ENCODE results near the gene TBC1D13. TPM values are rescaled to one million over a fixed set of nuclear protein-coding genes. Genes with fewer than 3 reads are reported as not detected.

Gene TBC1D13
- total RNA-seq, 2 experiments from 2014 or later: 25.4 to 28.7 TPM

DNA sequence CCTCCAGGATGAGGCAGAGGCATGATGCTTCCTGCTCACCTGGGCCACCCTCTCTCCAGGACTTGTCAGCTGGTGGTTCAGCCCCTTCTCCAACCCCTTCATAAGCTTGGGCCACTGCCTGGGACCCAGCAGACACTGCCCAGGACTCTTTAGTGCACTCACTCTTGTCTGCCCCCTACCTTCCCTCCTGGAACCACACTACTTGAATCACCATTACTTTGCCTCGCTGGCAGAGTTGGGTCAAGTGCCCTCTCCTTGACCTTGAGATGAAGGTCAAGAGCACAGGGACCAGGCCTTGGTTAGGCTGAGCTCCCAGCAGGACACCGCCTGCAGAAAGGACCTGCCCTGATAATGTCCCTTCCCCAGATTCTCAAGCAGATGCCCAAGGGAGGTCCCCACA, 22.8 kb downstream of the TBC1D13 start:
- Mint-ChIP-seq H3K27me3 (no peaks in the 10 kb centered on the region), H3K36me3 (ENCODE audit: low read depth) (peaks cover 28% of the 10 kb centered on the region), H3K4me3 (no peak overlapping the region), H3K9me3 (no peaks in the 10 kb centered on the region), H3K27ac (no peak overlapping the region), H3K4me1 (ENCODE audit: low read depth) (no peaks in the 10 kb centered on the region)
- Histone ChIP-seq H3K4me3 (ENCODE audit: low read length) (no peak overlapping the region), H3K4me1 (ENCODE audit: insufficient read depth, low read length) (no peaks in the 10 kb centered on the region), H3K27ac (ENCODE audit: low read depth in 1 of 2, low read length in 2 of 2) (no peak overlapping the region), H3K9me3 (ENCODE audit: control insufficient read depth in 1 of 2, insufficient read depth in 1 of 2, low read length in 2 of 2) (no peaks in the 10 kb centered on the region), H3K27me3 (ENCODE audit: control insufficient read depth in 1 of 2, insufficient read depth in 2 of 2, low read length in 2 of 2) (no peaks in the 10 kb centered on the region), H3K36me3 (ENCODE audit: insufficient read depth, low read length) (peaks cover 36% of the 10 kb centered on the region)
- intact Hi-C loops (cut with DNase I, micrococcal nuclease): no loop called here
- ChIA-PET POLR2A (no interaction called here), CTCF (no interaction called here)
- TF ChIP-seq, protein P1, sequence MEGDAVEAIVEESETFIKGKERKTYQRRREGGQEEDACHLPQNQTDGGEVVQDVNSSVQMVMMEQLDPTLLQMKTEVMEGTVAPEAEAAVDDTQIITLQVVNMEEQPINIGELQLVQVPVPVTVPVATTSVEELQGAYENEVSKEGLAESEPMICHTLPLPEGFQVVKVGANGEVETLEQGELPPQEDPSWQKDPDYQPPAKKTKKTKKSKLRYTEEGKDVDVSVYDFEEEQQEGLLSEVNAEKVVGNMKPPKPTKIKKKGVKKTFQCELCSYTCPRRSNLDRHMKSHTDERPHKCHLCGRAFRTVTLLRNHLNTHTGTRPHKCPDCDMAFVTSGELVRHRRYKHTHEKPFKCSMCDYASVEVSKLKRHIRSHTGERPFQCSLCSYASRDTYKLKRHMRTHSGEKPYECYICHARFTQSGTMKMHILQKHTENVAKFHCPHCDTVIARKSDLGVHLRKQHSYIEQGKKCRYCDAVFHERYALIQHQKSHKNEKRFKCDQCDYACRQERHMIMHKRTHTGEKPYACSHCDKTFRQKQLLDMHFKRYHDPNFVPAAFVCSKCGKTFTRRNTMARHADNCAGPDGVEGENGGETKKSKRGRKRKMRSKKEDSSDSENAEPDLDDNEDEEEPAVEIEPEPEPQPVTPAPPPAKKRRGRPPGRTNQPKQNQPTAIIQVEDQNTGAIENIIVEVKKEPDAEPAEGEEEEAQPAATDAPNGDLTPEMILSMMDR (IDR thresholded peaks at IDR 0.05): no peak
- no peak for DNase-seq
- ATAC-seq (ENCODE audit: poor library complexity): no peak

DNA sequence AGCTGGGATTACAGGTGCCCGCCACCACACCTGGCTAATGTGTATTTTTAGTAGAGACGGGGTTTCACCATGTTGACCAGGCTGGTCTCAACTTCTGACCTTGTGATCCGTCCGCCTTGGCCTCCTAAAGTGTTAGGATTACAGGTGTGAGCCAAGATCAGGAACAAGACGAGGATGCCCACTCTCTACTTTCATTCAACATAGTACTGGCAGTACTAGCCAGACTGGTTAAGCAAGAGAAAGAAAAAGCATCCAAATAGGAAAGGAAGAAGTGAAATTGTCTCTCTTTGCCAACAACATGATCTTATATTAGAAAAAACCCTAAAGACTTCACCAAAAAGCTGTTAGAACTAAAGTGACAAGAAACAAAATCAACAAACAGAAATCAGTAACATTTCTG, 23.8 kb downstream of the TBC1D13 start:
- H3K4me3 ChIP-seq (ENCODE audit: low read length): no peak overlapping the region
- no peaks in the 10 kb centered on the region for H3K4me1 ChIP-seq (ENCODE audit: insufficient read depth, low read length)
- no peaks in the 10 kb centered on the region for H3K9me3 ChIP-seq (ENCODE audit: control insufficient read depth in 1 of 2, insufficient read depth in 1 of 2, low read length in 2 of 2)
- no peaks in the 10 kb centered on the region for H3K27me3 ChIP-seq (ENCODE audit: control insufficient read depth in 1 of 2, insufficient read depth in 2 of 2, low read length in 2 of 2)
- ChIA-PET POLR2A (no interaction called here), CTCF (no interaction called here)
- H3K4me1 Mint-ChIP-seq (ENCODE audit: low read depth): no peaks in the 10 kb centered on the region
- DNase-seq: no peak
- peaks cover 19% of the 10 kb centered on the region for H3K36me3 Mint-ChIP-seq (ENCODE audit: low read depth)
- H3K27ac Mint-ChIP-seq: no peak overlapping the region
- no peak overlapping the region for H3K27ac ChIP-seq (ENCODE audit: low read depth in 1 of 2, low read length in 2 of 2)
- intact Hi-C loops (cut with DNase I, micrococcal nuclease): no loop called here
- no peak overlapping the region for H3K4me3 Mint-ChIP-seq
- H3K9me3 Mint-ChIP-seq: no peaks in the 10 kb centered on the region
- H3K36me3 ChIP-seq (ENCODE audit: insufficient read depth, low read length): peaks cover 25% of the 10 kb centered on the region
- no peaks in the 10 kb centered on the region for H3K27me3 Mint-ChIP-seq
- TF ChIP-seq, protein P1 (IDR thresholded peaks at IDR 0.05): no peak
- ATAC-seq (ENCODE audit: poor library complexity): no peak

DNA sequence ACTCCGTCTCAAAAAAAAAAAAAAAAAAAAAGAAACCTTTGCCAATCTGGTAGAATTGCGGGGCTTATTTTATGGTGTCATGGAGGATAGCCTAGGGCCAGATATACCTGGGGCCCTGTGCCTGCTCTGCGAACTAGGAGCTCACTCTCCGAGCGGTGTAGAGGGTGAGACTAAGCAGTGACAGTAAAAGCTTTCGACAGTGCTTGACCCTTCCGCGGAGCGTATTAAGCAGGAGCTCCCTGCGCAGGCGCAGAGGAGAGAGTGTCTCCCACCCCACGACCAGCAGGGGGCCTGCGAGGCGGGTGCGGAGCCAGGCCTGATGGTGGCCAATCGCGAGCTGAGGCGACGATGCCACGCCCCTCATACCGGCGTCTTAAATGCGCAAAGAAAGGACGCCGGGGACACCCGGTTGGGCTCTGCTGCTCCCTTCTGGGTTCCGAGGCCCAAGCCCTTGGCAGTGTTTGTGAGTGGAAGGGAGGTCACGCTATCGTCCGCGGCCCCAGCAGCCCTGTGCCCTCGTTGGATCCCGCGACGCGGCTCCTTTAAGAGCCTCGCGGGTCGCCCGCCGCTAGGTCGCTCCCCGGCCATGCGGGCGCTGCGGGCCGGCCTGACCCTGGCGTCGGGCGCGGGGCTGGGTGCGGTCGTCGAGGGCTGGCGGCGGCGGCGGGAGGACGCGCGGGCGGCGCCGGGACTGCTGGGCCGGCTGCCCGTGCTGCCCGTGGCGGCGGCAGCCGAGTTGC, 31.2 kb downstream of the TBC1D13 start, which contains the start of gene ENDOG:
TSS of gene ENDOG (plus strand) at position 402 of the 740 bp plus-strand sequence. CDS start at position 587, 185 bp downstream.
- peak within 1 kb of the TSS; percentile 65 for H3K4me3 ChIP-seq (ENCODE audit: low read length)
- H3K36me3 ChIP-seq (ENCODE audit: insufficient read depth, low read length): peaks cover 19% of the 10 kb centered on the region
- ChIA-PET POLR2A (interaction anchor here (0.6 to 3.7 kb wide), 26 partner anchors 9 to 568 kb away, joined by 3 to 61 read pairs (median 5); partner anchors contain the start of genes DOLPP1, DYNC2I2, GLE1 and KYAT1), CTCF (interaction anchor here (0.6 to 2.2 kb wide), 21 partner anchors 10 to 398 kb away, joined by 3 to 44 read pairs (median 4); partner anchors contain the start of genes DOLK, KYAT1, LRRC8A and NUP188)
- peak within 1 kb of the TSS; percentile 89 for H3K27ac Mint-ChIP-seq
- no peaks in the 10 kb centered on the region for H3K27me3 Mint-ChIP-seq
- TF ChIP-seq, protein P1 (IDR thresholded peaks at IDR 0.05): peak; percentile 96
- peak within 1 kb of the TSS; percentile 93 for H3K4me3 Mint-ChIP-seq
- peaks cover 11% of the 10 kb centered on the region for H3K4me1 Mint-ChIP-seq (ENCODE audit: low read depth)
- DNase-seq (peak; percentile 92 to 98 (median 97)), ATAC-seq (ENCODE audit: poor library complexity) (peak; percentile 95)
- peaks cover 0 to 8% of the 10 kb centered on the region in 2 experiments for H3K9me3 ChIP-seq (ENCODE audit: control insufficient read depth in 1 of 2, insufficient read depth in 1 of 2, low read length in 2 of 2)
- H3K36me3 Mint-ChIP-seq (ENCODE audit: low read depth): peaks cover 17% of the 10 kb centered on the region
- intact Hi-C loops (cut with DNase I, micrococcal nuclease): loop anchor here (1.0 to 5.0 kb wide), 6 partner anchors 11 to 161 kb away; partner anchors contain the start of genes KYAT1 (in 2 of the 2), SPOUT1 (in 2 of the 2), DYNC2I2 (in 1 of the 2) and LRRC8A (in 1 of the 2)
- peaks cover 23% of the 10 kb centered on the region for H3K4me1 ChIP-seq (ENCODE audit: insufficient read depth, low read length)
- peak within 1 kb of the TSS; percentile 34 to 53 for H3K27ac ChIP-seq (ENCODE audit: low read depth in 1 of 2, low read length in 2 of 2)
- H3K27me3 ChIP-seq (ENCODE audit: control insufficient read depth in 1 of 2, insufficient read depth in 2 of 2, low read length in 2 of 2): no peaks in the 10 kb centered on the region
- H3K9me3 Mint-ChIP-seq: no peaks in the 10 kb centered on the region

All from CD4-positive, alpha-beta T cell (primary cell).